HepG2 (cell line): Measurements from ENCODE around the gene NLRC5. TPM values are rescaled to one million over a fixed set of nuclear protein-coding genes. Genes with fewer than 3 reads are reported as not detected.

Experiments used
- CCAR2 ChIP-seq: fragments of 200-400 bp; formaldehyde crosslinking; optimal IDR thresholded peaks from 2 replicates; pipeline ENCODE3; 2018; ENCODE audit warnings: low read depth, mild to moderate bottlenecking, low read length, moderate library complexity
- CREB1 ChIP-seq, 2 experiments: fragments of 450-650 bp in 1 of 2; IDR thresholded peaks; 2 replicates each; pipeline ENCODE4 v1.6.1; 2016 to 2017; ENCODE audit warnings: control low read depth in 1 of 2, mild to moderate bottlenecking in 1 of 2, missing compliant biosample characterization in 1 of 2, missing genetic modification characterization in 1 of 2
- ERF ChIP-seq: IDR thresholded peaks from 2 replicates; pipeline ENCODE4 v1.6.1; 2018; ENCODE audit warnings: missing biosample characterization, missing genetic modification reagents
- HIVEP1 ChIP-seq: sonication (generic); formaldehyde crosslinking; IDR thresholded peaks from 2 replicates; pipeline ENCODE4 v1.4.0; 2020; ENCODE audit warnings: mild to moderate bottlenecking, missing genetic modification reagents
- MLLT10 ChIP-seq: sonication (generic); formaldehyde crosslinking; IDR thresholded peaks from 2 replicates; pipeline ENCODE4 v1.4.0; 2020; ENCODE audit warnings: missing genetic modification reagents
- MTA1 ChIP-seq: sonication (generic); formaldehyde crosslinking; IDR thresholded peaks from 2 replicates; pipeline ENCODE4 v1.4.0; 2020; ENCODE audit warnings: missing genetic modification reagents, mild to moderate bottlenecking, borderline replicate concordance
- MTF2 ChIP-seq: sonication (generic); formaldehyde crosslinking; IDR thresholded peaks from 2 replicates; pipeline ENCODE4 v1.5.0; 2020; ENCODE audit warnings: missing genetic modification reagents, borderline replicate concordance
- NFE2L1 ChIP-seq: sonication (generic); formaldehyde crosslinking; IDR thresholded peaks from 2 replicates; pipeline ENCODE4 v1.4.0; 2020; ENCODE audit warnings: missing genetic modification reagents, mild to moderate bottlenecking, borderline replicate concordance
- PAX8 ChIP-seq: sonication (generic); formaldehyde crosslinking; IDR thresholded peaks from 2 replicates; pipeline ENCODE4 v1.8.0; 2022; ENCODE audit warnings: mild to moderate bottlenecking, missing genetic modification reagents, borderline replicate concordance
- RAD21 ChIP-seq: fragments of 450-650 bp; formaldehyde crosslinking; IDR thresholded peaks from 2 replicates; pipeline ENCODE4 v1.5.0; 2020; ENCODE audit warnings: mild to moderate bottlenecking
- RARA ChIP-seq: IDR thresholded peaks from 2 replicates; pipeline ENCODE4 v1.6.1; 2016; ENCODE audit warnings: missing genetic modification reagents, missing compliant biosample characterization
- RARG ChIP-seq: sonication (generic); formaldehyde crosslinking; IDR thresholded peaks from 2 replicates; pipeline ENCODE4 v1.4.0; 2020; ENCODE audit warnings: low read depth, mild to moderate bottlenecking, missing genetic modification reagents
- REL ChIP-seq: sonication (generic); formaldehyde crosslinking; conservative IDR thresholded peaks from 2 replicates; pipeline ENCODE4 v1.8.0; 2022; ENCODE audit warnings: mild to moderate bottlenecking, missing genetic modification reagents, moderate library complexity
- SMAD1 ChIP-seq: sonication (generic); formaldehyde crosslinking; IDR thresholded peaks from 2 replicates; pipeline ENCODE4 v1.4.0; 2020; ENCODE audit warnings: missing genetic modification reagents, low read depth, mild to moderate bottlenecking, borderline replicate concordance
- SRSF9 ChIP-seq: fragments of 200-400 bp; formaldehyde crosslinking; IDR thresholded peaks from 2 replicates; pipeline ENCODE4 v1.6.1; 2018; ENCODE audit warnings: borderline replicate concordance, mild to moderate bottlenecking, low read depth, low read length; ENCODE audit not compliant: insufficient read depth, poor library complexity, severe bottlenecking
- ZC3H4 ChIP-seq: sonication (generic); formaldehyde crosslinking; IDR thresholded peaks from 2 replicates; pipeline ENCODE4 v1.4.0; 2020; ENCODE audit warnings: missing genetic modification reagents, borderline replicate concordance
- ZMYM3 ChIP-seq: sonication (generic); formaldehyde crosslinking; IDR thresholded peaks from 2 replicates; pipeline ENCODE4 v1.5.1; 2020; ENCODE audit warnings: mild to moderate bottlenecking, missing genetic modification reagents
- ZMYM4 ChIP-seq: sonication (generic); formaldehyde crosslinking; IDR thresholded peaks from 2 replicates; pipeline ENCODE4 v1.8.1; 2023; ENCODE audit warnings: mild to moderate bottlenecking, missing genetic modification reagents
- ZNF33B ChIP-seq: sonication (generic); formaldehyde crosslinking; IDR thresholded peaks from 2 replicates; pipeline ENCODE4 v1.5.1; 2020; ENCODE audit warnings: mild to moderate bottlenecking, missing genetic modification reagents
- ZNF780A ChIP-seq: sonication (generic); formaldehyde crosslinking; IDR thresholded peaks from 2 replicates; pipeline ENCODE4 v1.8.0; 2022; ENCODE audit warnings: mild to moderate bottlenecking, missing genetic modification reagents, moderate library complexity
- polyA plus RNA-seq, 8 experiments: library from polyadenylated mRNA; depleted of rRNA in 3 of 8; stranded (reverse) in 7 of 8; unstranded in 1 of 8; fragments of >200 nt; fragmentation: Illumina TruSeq in 4 of 8; extraction: Trizol in 4 of 8; gene quantifications; 2 replicates each; pipeline versions ENCODE4 v1.2.1 to v1.2.3, GENCODE V29; 2011 to 2016; ENCODE audit warnings: low read depth in 4 of 8, missing spikeins in 1 of 8, mixed read lengths in 1 of 8; ENCODE audit not compliant: insufficient read depth in 1 of 8
- total RNA-seq, 5 experiments: library from RNA; depleted of rRNA; stranded (reverse); fragments of >200 nt; fragmentation: Illumina TruSeq; extraction: Trizol; gene quantifications; 2 replicates each; pipeline ENCODE4 v1.2.3, GENCODE V29; 2016; ENCODE audit warnings: low read depth in 1 of 5
- TF ChIP-seq, protein P1 (sequence below): sonication (generic); formaldehyde crosslinking; IDR thresholded peaks from 2 replicates; pipeline ENCODE4 v1.4.0; 2020; ENCODE audit warnings: missing genetic modification reagents
- TF ChIP-seq, protein P2 (sequence below): sonication (generic); formaldehyde crosslinking; IDR thresholded peaks from 2 replicates; pipeline ENCODE4 v1.4.0; 2020; ENCODE audit warnings: missing genetic modification reagents, borderline replicate concordance
- TF ChIP-seq, protein P3 (sequence below): IDR thresholded peaks from 2 replicates; pipeline ENCODE4 v1.6.1; 2016; ENCODE audit warnings: missing compliant biosample characterization, missing genetic modification reagents, borderline replicate concordance
- TF ChIP-seq, protein P4 (sequence below): sonication (generic); formaldehyde crosslinking; IDR thresholded peaks from 2 replicates; pipeline ENCODE4 v1.4.0; 2020; ENCODE audit warnings: missing genetic modification reagents

Gene NLRC5
- total and polyA plus RNA-seq, 2 of the 13 experiments (the other 11 are each of a cell fraction or from before 2014, with no cell fraction given), result 6.3 to 12.7 TPM

DNA sequence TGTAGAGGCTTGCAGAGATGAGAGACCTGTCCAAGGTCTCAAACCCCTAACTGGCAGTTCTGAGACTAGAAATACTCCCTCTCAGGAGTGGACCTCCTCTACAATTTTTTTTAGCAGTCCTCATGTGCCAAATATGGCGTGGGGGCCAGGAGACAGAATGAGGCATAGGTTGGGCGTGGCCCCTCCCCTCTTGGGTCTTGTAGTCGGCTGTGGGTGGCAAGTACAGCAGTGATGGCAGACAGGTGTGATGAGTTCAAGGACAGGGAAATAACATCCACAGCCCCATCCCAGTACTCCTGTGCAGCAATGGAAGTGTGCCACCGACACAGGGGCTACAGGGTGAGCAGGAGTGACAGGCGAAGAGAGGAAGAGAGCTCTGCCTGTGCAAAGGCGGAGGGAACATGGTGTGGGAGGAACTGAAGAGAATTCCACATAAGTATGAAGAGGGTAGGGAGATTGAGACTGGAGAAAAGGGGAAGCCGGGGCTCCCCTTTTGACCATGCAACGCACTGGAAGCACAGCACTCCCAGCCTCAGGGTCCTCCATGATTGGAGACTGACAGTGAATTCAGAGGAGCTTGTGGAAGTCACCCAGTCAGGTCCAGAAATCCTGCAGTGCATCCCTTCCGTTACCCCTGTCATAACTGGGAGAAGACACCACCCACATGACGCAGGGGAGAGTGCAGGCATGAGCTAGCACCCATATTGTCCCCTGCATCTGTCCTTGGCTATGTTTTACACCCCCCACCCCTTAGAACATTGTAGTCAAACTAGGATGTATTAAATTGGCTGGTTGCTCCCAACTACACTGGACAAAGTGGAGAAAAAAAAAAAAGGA is 42.4 kb upstream of the NLRC5 start (continued):
- TF ChIP-seq CCAR2, result no peak
- no peak for TF ChIP-seq ERF
- no peak for TF ChIP-seq ZMYM4 (CRISPR knock-in tag)
- TF ChIP-seq, protein P1, sequence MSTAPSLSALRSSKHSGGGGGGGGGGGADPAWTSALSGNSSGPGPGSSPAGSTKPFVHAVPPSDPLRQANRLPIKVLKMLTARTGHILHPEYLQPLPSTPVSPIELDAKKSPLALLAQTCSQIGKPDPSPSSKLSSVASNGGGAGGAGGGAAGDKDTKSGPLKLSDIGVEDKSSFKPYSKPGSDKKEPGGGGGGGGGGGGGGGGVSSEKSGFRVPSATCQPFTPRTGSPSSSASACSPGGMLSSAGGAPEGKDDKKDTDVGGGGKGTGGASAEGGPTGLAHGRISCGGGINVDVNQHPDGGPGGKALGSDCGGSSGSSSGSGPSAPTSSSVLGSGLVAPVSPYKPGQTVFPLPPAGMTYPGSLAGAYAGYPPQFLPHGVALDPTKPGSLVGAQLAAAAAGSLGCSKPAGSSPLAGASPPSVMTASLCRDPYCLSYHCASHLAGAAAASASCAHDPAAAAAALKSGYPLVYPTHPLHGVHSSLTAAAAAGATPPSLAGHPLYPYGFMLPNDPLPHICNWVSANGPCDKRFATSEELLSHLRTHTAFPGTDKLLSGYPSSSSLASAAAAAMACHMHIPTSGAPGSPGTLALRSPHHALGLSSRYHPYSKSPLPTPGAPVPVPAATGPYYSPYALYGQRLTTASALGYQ (CRISPR knock-in tag), result no peak
- TF ChIP-seq HIVEP1 (CRISPR knock-in tag), result no peak
- no peak for TF ChIP-seq ZMYM3 (CRISPR knock-in tag)
- TF ChIP-seq ZNF780A (CRISPR knock-in tag), result no peak
- no peak for TF ChIP-seq REL (CRISPR knock-in tag)
- TF ChIP-seq MTF2 (CRISPR knock-in tag), result no peak
- TF ChIP-seq RARA, result peak; percentile 70
- TF ChIP-seq, protein P2, sequence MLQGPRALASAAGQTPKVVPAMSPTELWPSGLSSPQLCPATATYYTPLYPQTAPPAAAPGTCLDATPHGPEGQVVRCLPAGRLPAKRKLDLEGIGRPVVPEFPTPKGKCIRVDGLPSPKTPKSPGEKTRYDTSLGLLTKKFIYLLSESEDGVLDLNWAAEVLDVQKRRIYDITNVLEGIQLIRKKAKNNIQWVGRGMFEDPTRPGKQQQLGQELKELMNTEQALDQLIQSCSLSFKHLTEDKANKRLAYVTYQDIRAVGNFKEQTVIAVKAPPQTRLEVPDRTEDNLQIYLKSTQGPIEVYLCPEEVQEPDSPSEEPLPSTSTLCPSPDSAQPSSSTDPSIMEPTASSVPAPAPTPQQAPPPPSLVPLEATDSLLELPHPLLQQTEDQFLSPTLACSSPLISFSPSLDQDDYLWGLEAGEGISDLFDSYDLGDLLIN (CRISPR knock-in tag), result no peak
- no peak for TF ChIP-seq RARG (CRISPR knock-in tag)
- TF ChIP-seq SRSF9, result no peak
- no peak for TF ChIP-seq PAX8
- no peak for TF ChIP-seq SMAD1
- 0 out of 2 replicates have a peak, but pooled peaks have one; percentile 19 for TF ChIP-seq RAD21
- TF ChIP-seq MTA1 (CRISPR knock-in tag), result no peak
- TF ChIP-seq, protein P3, sequence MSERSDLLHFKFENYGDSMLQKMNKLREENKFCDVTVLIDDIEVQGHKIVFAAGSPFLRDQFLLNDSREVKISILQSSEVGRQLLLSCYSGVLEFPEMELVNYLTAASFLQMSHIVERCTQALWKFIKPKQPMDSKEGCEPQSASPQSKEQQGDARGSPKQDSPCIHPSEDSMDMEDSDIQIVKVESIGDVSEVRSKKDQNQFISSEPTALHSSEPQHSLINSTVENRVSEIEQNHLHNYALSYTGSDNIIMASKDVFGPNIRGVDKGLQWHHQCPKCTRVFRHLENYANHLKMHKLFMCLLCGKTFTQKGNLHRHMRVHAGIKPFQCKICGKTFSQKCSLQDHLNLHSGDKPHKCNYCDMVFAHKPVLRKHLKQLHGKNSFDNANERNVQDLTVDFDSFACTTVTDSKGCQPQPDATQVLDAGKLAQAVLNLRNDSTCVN (CRISPR knock-in tag), result no peak
- TF ChIP-seq, protein P4, sequence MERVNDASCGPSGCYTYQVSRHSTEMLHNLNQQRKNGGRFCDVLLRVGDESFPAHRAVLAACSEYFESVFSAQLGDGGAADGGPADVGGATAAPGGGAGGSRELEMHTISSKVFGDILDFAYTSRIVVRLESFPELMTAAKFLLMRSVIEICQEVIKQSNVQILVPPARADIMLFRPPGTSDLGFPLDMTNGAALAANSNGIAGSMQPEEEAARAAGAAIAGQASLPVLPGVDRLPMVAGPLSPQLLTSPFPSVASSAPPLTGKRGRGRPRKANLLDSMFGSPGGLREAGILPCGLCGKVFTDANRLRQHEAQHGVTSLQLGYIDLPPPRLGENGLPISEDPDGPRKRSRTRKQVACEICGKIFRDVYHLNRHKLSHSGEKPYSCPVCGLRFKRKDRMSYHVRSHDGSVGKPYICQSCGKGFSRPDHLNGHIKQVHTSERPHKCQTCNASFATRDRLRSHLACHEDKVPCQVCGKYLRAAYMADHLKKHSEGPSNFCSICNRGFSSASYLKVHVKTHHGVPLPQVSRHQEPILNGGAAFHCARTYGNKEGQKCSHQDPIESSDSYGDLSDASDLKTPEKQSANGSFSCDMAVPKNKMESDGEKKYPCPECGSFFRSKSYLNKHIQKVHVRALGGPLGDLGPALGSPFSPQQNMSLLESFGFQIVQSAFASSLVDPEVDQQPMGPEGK (CRISPR knock-in tag), result peak; percentile 50; the same call in 1 of the 2 replicates
- no peak for TF ChIP-seq ZNF33B (CRISPR knock-in tag)
- TF ChIP-seq NFE2L1 (CRISPR knock-in tag), result no peak
- TF ChIP-seq ZC3H4 (CRISPR knock-in tag), result no peak
- TF ChIP-seq CREB1 (IDR thresholded peaks at IDR 0.05), result no peak
- TF ChIP-seq CREB1 (CRISPR knock-in tag; IDR thresholded peaks at IDR 0.05), result no peak
- no peak for TF ChIP-seq MLLT10 (CRISPR knock-in tag)
